K562 (cell line): ENCODE data around the gene CLSTN1. TPM values are rescaled to one million over a fixed set of nuclear protein-coding genes. Genes with fewer than 3 reads are reported as not detected.
A peak's percentile ranks its signal among the peaks of the same experiment; 100 is the strongest.

Experiments used
- ARID2 ChIP-seq: fragments of 450-650 bp; IDR thresholded peaks from 2 replicates; pipeline ENCODE4 v1.6.1; 2017; ENCODE audit warnings: antibody characterized with exemption, mild to moderate bottlenecking
- CBX3 ChIP-seq, 2 experiments: IDR thresholded peaks; 1 replicate in 1 of 2; 2 replicates in 1 of 2; pipeline ENCODE4 v1.6.1; 2012; ENCODE audit warnings: inconsistent platforms in 2 of 2, low read length in 2 of 2, borderline replicate concordance in 1 of 2, control low read depth in 1 of 2
- GATAD2B ChIP-seq: fragments of 450-650 bp; IDR thresholded peaks from 2 replicates; pipeline ENCODE4 v1.6.1; 2017; ENCODE audit warnings: mild to moderate bottlenecking, borderline replicate concordance
- KDM4B ChIP-seq, 2 experiments: fragments of 450-650 bp in 1 of 2; sonication (generic) in 1 of 2; IDR thresholded peaks; 2 replicates each; pipeline ENCODE4 v1.6.1; 2016 to 2017; ENCODE audit warnings: borderline replicate concordance in 2 of 2, antibody characterized with exemption in 1 of 2, low read depth in 1 of 2, mild to moderate bottlenecking in 1 of 2
- RUNX1 ChIP-seq: sonication (generic); IDR thresholded peaks from 2 replicates; pipeline ENCODE4 v1.6.1; 2016; ENCODE audit warnings: antibody characterized with exemption, low read depth
- TARDBP ChIP-seq: fragments of 450-650 bp; IDR thresholded peaks from 2 replicates; pipeline ENCODE4 v1.6.1; 2016
- TBP ChIP-seq: optimal IDR thresholded peaks from 2 replicates; pipeline ENCODE3; 2011; ENCODE audit warnings: low read depth, low read length, improper control_type of control experiment
- TCF3 ChIP-seq: sonication (generic); formaldehyde crosslinking; IDR thresholded peaks from 2 replicates; pipeline ENCODE4 v1.4.0; 2020; ENCODE audit warnings: mild to moderate bottlenecking, missing genetic modification reagents
- polyA plus RNA-seq, 8 experiments: library from polyadenylated mRNA; depleted of rRNA in 4 of 8; stranded (reverse) in 5 of 8; unstranded in 3 of 8; fragments of >200 nt; fragmentation: Nextera tagmentation in 2 of 8; fragmentation: Illumina TruSeq in 1 of 8; extraction: Ambion mirVana in 2 of 8; extraction: Trizol in 1 of 8; gene quantifications; 2 replicates each; pipeline versions ENCODE4 v1.2.1 to v1.2.3, GENCODE V29; 2011 to 2014; ENCODE audit warnings: inconsistent platforms in 1 of 8, missing spikeins in 1 of 8
- total RNA-seq, 7 experiments: library from RNA; depleted of rRNA in 6 of 7; stranded (reverse); fragments of >200 nt in 6 of 7; fragmentation: Illumina TruSeq in 2 of 7; extraction: Trizol in 2 of 7; gene quantifications; 2 replicates each; pipeline versions ENCODE4 v1.2.1 to v1.2.3, GENCODE V29; 2011 to 2021; ENCODE audit warnings: low replicate concordance in 1 of 7
- TF ChIP-seq, protein P1 (sequence below): sonication (generic); formaldehyde crosslinking; IDR thresholded peaks from 2 replicates; pipeline ENCODE4 v1.9.0; 2022; ENCODE audit warnings: mild to moderate bottlenecking, missing genetic modification reagents
- TF ChIP-seq, protein P2 (sequence below), 2 experiments: fragments of 250-450 bp in 1 of 2; fragments of 450-650 bp in 1 of 2; sonication (Bioruptor Pico) in 1 of 2; IDR thresholded peaks; 2 replicates each; pipeline versions ENCODE4 v1.6.1 to v1.8.0; 2016 to 2021; ENCODE audit warnings: mild to moderate bottlenecking in 2 of 2, moderate library complexity in 2 of 2, missing compliant biosample characterization in 1 of 2, missing genetic modification characterization in 1 of 2
- TF ChIP-seq, protein P3 (sequence below): fragments of 450-650 bp; formaldehyde crosslinking; IDR thresholded peaks from 2 replicates; pipeline ENCODE4 v1.4.0; 2022; ENCODE audit warnings: missing genetic modification characterization
- TF ChIP-seq, protein P4 (sequence below): sonication (generic); formaldehyde crosslinking; IDR thresholded peaks from 2 replicates; pipeline ENCODE4 v1.8.0; 2022; ENCODE audit warnings: mild to moderate bottlenecking, missing genetic modification reagents, borderline replicate concordance
- TF ChIP-seq, protein P5 (sequence below): fragments of 450-650 bp; IDR thresholded peaks from 2 replicates; pipeline ENCODE4 v1.6.1; 2016; ENCODE audit warnings: low read depth

CLSTN1 gene
- total and polyA plus RNA-seq, 9 of the 15 experiments (the other 6 are each of a cell fraction or from before 2014, with no cell fraction given), result 1.1 to 32.5 (median 13.3) TPM

DNA sequence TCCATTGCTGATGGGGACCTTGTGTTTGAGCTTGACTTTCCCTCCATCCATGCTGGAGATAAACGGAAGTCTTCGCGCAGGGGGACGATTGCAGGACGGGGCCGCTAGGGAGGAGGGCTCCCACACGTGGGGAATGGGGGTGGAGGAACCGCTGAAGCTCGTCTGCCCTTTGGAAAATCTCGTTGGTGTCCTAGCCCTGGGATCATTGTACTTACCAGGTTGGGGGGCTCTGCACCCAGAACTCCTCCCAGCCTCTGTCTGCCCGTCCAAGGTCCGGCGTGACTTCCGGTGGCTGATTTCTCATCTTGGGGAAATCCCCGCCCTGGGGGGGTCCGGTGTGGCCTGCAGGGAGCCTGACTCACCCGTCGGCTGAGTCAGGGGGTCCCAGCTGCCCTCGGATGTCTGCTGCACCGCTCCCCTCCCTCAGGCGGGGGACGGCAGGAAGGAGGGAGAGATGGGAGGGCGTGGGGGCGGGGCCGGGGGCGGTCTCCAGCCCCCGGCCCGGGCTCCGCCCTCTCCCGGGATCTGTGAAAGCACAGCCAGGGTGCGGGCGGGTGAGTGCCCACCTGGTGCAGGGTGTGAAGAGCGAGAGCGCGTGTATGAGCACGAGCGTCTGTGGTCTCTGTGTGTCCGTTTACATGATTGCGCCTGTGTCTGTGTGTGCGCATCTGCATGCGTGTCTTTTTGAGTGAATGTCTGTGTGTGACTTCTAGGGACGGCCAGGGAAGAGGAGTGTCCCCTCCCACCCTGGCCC, 136.5 kb downstream of the CLSTN1 start (continued):
- TF ChIP-seq, protein P1, sequence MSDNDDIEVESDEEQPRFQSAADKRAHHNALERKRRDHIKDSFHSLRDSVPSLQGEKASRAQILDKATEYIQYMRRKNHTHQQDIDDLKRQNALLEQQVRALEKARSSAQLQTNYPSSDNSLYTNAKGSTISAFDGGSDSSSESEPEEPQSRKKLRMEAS (CRISPR knock-in tag), result peak; percentile 90
- TF ChIP-seq, protein P2, sequence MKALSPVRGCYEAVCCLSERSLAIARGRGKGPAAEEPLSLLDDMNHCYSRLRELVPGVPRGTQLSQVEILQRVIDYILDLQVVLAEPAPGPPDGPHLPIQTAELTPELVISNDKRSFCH (CRISPR knock-in tag; IDR thresholded peaks at IDR 0.05), result no peak
- TF ChIP-seq, protein P2 (tag; IDR thresholded peaks at IDR 0.05), result peak; percentile 60; the same call in 1 of the 2 replicates
- peak in 1 of 2 experiments; percentile 62; a peak in 1 of 3 replicates for TF ChIP-seq CBX3 (IDR thresholded peaks at IDR 0.05; ENCODE audit: borderline replicate concordance in 1 of 2, low read length in 2 of 2)
- TF ChIP-seq ARID2, result 0 out of 2 replicates have a peak, but pooled peaks have one; percentile 40
- 0 out of 2 replicates have a peak, but pooled peaks have one; percentile 35 for TF ChIP-seq TARDBP
- 0 out of 2 replicates have a peak, but pooled peaks have one; percentile 47 for TF ChIP-seq RUNX1
- TF ChIP-seq, protein P3, sequence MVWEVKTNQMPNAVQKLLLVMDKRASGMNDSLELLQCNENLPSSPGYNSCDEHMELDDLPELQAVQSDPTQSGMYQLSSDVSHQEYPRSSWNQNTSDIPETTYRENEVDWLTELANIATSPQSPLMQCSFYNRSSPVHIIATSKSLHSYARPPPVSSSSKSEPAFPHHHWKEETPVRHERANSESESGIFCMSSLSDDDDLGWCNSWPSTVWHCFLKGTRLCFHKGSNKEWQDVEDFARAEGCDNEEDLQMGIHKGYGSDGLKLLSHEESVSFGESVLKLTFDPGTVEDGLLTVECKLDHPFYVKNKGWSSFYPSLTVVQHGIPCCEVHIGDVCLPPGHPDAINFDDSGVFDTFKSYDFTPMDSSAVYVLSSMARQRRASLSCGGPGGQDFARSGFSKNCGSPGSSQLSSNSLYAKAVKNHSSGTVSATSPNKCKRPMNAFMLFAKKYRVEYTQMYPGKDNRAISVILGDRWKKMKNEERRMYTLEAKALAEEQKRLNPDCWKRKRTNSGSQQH (CRISPR knock-in tag), result no peak
- TF ChIP-seq GATAD2B, result peak; percentile 10; the same call in 1 of the 2 replicates
- TF ChIP-seq, protein P4, sequence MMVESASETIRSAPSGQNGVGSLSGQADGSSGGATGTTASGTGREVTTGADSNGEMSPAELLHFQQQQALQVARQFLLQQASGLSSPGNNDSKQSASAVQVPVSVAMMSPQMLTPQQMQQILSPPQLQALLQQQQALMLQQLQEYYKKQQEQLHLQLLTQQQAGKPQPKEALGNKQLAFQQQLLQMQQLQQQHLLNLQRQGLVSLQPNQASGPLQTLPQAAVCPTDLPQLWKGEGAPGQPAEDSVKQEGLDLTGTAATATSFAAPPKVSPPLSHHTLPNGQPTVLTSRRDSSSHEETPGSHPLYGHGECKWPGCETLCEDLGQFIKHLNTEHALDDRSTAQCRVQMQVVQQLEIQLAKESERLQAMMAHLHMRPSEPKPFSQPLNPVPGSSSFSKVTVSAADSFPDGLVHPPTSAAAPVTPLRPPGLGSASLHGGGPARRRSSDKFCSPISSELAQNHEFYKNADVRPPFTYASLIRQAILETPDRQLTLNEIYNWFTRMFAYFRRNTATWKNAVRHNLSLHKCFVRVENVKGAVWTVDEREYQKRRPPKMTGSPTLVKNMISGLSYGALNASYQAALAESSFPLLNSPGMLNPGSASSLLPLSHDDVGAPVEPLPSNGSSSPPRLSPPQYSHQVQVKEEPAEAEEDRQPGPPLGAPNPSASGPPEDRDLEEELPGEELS (CRISPR knock-in tag), result no peak
- no peak for TF ChIP-seq TBP
- no peak for TF ChIP-seq TCF3 (CRISPR knock-in tag)
- TF ChIP-seq, protein P5, sequence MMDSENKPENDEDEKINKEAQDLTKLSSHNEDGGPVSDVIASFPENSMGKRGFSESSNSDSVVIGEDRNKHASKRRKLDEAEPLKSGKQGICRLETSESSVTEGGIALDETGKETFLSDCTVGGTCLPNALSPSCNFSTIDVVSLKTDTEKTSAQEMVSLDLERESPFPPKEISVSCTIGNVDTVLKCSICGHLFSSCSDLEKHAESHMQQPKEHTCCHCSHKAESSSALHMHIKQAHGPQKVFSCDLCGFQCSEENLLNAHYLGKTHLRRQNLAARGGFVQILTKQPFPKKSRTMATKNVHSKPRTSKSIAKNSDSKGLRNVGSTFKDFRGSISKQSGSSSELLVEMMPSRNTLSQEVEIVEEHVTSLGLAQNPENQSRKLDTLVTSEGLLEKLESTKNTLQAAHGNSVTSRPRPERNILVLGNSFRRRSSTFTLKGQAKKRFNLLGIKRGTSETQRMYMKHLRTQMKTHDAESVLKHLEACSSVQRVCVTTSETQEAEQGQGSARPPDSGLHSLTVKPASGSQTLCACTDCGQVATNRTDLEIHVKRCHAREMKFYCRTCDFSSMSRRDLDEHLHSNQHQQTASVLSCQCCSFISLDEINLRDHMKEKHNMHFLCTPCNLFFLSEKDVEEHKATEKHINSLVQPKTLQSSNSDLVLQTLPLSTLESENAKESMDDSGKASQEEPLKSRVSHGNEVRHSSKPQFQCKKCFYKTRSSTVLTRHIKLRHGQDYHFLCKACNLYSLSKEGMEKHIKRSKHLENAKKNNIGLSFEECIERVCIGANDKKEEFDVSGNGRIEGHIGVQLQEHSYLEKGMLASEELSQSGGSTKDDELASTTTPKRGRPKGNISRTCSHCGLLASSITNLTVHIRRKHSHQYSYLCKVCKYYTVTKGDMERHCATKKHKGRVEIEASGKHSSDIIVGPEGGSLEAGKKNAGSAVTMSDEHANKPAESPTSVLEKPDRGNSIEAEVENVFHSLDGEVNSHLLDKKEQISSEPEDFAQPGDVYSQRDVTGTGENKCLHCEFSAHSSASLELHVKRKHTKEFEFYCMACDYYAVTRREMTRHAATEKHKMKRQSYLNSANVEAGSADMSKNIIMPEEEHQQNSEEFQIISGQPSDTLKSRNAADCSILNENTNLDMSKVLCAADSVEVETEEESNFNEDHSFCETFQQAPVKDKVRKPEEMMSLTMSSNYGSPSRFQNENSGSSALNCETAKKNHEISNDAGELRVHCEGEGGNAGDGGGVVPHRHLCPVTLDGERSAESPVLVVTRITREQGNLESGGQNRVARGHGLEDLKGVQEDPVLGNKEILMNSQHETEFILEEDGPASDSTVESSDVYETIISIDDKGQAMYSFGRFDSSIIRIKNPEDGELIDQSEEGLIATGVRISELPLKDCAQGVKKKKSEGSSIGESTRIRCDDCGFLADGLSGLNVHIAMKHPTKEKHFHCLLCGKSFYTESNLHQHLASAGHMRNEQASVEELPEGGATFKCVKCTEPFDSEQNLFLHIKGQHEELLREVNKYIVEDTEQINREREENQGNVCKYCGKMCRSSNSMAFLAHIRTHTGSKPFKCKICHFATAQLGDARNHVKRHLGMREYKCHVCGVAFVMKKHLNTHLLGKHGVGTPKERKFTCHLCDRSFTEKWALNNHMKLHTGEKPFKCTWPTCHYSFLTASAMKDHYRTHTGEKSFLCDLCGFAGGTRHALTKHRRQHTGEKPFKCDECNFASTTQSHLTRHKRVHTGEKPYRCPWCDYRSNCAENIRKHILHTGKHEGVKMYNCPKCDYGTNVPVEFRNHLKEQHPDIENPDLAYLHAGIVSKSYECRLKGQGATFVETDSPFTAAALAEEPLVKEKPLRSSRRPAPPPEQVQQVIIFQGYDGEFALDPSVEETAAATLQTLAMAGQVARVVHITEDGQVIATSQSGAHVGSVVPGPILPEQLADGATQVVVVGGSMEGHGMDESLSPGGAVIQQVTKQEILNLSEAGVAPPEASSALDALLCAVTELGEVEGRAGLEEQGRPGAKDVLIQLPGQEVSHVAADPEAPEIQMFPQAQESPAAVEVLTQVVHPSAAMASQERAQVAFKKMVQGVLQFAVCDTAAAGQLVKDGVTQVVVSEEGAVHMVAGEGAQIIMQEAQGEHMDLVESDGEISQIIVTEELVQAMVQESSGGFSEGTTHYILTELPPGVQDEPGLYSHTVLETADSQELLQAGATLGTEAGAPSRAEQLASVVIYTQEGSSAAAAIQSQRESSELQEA, result no peak
- no peak for TF ChIP-seq KDM4B (IDR thresholded peaks at IDR 0.05; ENCODE audit: borderline replicate concordance in 2 of 2, low read depth in 1 of 2)
